ENCODE results near the gene ADK. TPM values are rescaled to one million over a fixed set of nuclear protein-coding genes. Genes with fewer than 3 reads are reported as not detected.

The ADK gene
- total and polyA plus RNA-seq, 7 donors = 17.8 to 32.3 (median 23.6) TPM

DNA sequence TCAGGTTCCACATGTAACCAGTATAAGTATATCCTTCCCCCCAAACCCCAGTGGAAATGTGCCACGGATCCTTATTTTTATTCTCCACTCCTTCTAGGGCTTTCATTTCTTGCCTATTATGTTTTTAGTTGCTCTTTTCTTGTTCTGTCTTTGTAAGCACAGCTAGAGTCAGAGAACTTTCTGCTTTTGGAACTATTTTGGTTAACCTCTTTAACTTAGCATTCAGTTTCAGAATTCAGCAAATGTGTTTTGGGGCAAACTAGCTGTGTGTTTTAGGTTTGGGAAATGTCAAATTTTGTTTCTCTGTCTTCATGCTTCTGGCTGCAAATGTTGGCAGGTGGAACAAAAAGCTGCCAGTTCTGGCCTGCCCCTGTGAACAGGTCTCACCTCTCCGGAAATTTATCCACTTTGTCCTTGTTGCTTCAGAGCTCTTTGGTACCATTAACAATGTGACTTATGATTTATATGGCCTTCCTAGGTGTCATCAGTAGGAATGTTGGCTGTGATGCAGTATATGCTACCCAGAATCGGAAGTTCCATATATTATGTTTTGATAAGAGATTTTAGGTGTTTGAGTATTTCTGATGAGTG lies 156.1 kb downstream of the ADK start:
- Histone ChIP-seq H3K4me3 (no peak overlapping the region), H3K27me3 (ENCODE audit: insufficient read depth in 3 of 3, low read length in 2 of 3) (no peaks in the 10 kb centered on the region), H3K36me3 (ENCODE audit: insufficient read depth in 1 of 2, low read depth in 1 of 2) (no peaks in the 10 kb centered on the region), H3K4me1 (no peaks in the 10 kb centered on the region), H3K9me3 (no peaks in the 10 kb centered on the region), H3K27ac (no peak overlapping the region)
- ATAC-seq = no peak
- no peak for DNase-seq
- TF ChIP-seq, protein P1, sequence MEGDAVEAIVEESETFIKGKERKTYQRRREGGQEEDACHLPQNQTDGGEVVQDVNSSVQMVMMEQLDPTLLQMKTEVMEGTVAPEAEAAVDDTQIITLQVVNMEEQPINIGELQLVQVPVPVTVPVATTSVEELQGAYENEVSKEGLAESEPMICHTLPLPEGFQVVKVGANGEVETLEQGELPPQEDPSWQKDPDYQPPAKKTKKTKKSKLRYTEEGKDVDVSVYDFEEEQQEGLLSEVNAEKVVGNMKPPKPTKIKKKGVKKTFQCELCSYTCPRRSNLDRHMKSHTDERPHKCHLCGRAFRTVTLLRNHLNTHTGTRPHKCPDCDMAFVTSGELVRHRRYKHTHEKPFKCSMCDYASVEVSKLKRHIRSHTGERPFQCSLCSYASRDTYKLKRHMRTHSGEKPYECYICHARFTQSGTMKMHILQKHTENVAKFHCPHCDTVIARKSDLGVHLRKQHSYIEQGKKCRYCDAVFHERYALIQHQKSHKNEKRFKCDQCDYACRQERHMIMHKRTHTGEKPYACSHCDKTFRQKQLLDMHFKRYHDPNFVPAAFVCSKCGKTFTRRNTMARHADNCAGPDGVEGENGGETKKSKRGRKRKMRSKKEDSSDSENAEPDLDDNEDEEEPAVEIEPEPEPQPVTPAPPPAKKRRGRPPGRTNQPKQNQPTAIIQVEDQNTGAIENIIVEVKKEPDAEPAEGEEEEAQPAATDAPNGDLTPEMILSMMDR (IDR thresholded peaks at IDR 0.05) = no peak
- intact Hi-C loops (cut with DNase I) = loop anchor here in 1 of 2 donors (2.0 kb wide), 1 partner anchor 58 kb away; no protein-coding TSS in a partner anchor
- WGBS, 3 donors = 58 to 74% (median 60%) methylated on average over 3 of the region's 3 CpGs

DNA sequence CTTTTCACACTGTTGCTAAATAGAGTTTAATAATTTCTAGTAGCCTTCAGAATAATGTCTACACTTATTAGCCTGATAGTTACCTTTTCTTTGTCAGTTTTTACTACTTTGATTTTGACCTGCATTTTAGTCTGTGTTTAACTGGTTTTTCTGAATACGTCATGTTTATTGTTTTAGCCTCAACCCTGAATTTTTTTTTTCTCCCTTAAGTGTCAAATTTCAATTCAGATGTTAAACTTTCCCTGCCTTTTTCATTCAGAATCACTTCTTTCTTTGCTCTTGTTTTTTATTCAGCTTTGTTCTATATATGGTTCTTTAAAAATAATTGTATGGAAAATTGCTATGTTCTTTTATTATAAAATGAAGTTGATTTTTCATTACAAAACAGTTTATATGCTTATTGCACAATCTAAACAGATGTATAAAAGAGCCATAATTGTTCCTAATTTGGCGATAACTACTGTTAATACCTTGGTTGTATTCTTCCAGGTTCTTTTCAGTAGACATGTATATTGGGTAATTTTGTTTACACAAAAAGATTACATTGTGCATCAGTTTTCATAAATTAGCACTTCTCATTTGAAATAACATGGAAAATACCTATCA lies 159.7 kb downstream of the ADK start:
- H3K27me3 ChIP-seq (ENCODE audit: insufficient read depth in 3 of 3, low read length in 2 of 3) = no peaks in the 10 kb centered on the region
- intact Hi-C loops (cut with DNase I) = no loop called here

DNA sequence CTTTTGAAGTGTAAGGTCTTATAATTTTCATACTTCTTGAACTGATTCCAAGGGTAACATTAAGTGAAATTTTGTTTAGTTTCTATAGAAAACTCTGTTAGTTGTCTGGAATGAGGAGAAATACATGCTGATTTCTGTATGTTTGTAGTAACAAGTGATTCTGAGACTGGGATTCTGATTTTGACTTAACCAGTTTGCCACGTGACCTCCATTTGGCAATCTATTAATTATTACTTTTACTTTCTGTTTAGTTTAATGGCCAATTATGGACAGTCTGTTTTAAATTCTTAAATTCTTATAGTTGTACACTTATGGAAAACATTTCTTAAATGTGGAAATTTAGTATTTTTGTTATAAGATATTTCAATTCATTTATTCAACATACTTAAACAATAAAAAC lies 163.1 kb downstream of the ADK start:
- ATAC-seq = no peak

More for the DNA sequence above, 159.7 kb downstream of the ADK start:
- Histone ChIP-seq H3K36me3 (ENCODE audit: insufficient read depth in 1 of 2, low read depth in 1 of 2) (no peaks in the 10 kb centered on the region), H3K9me3 (no peaks in the 10 kb centered on the region), H3K4me3 (no peak overlapping the region), H3K27ac (no peak overlapping the region), H3K4me1 (no peaks in the 10 kb centered on the region)
- DNase-seq = no peak
- TF ChIP-seq, protein P1 (IDR thresholded peaks at IDR 0.05) = no peak
- 94 to 98% (median 97%) methylated on average over 2 of the region's 2 CpGs for WGBS, 3 donors
- no peak for ATAC-seq

DNA sequence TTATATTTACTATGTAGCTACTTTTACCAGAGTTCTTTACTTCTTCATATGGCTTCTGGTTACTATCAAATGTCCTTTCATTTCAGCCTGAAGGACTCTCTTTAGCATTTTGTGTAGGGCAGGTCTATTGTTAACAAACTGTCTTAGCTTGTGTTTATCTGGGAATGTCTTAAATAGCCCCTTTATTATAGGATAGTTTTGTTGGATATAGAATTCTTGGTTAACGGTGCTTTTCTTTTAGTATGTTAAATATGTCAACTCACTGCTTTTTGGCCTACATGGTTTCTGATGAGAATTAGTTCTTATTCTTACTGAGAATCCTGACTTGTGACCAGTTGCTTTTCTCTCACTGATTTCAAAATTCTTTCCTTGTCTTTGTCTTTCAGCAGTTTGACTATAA lies 169.0 kb downstream of the ADK start:
- no peaks in the 10 kb centered on the region for H3K27me3 ChIP-seq (ENCODE audit: insufficient read depth in 3 of 3, low read length in 2 of 3)
- no peak overlapping the region for H3K27ac ChIP-seq
- intact Hi-C loops (cut with DNase I) = no loop called here
- DNase-seq = no peak
- no peaks in the 10 kb centered on the region for H3K36me3 ChIP-seq (ENCODE audit: insufficient read depth in 1 of 2, low read depth in 1 of 2)
- ATAC-seq = no peak
- TF ChIP-seq, protein P1 (IDR thresholded peaks at IDR 0.05) = no peak
- H3K4me1 ChIP-seq = no peaks in the 10 kb centered on the region
- no peak overlapping the region for H3K4me3 ChIP-seq
- H3K9me3 ChIP-seq = peaks cover 11% of the 10 kb centered on the region
- 98 to 100% (median 100%) methylated on average over 1 of the region's 1 CpG for whole genome bisulfite sequencing, 3 donors

More for the DNA sequence above, 163.1 kb downstream of the ADK start:
- peak overlapping the region; percentile 21 for H3K4me3 ChIP-seq
- no peaks in the 10 kb centered on the region for H3K4me1 ChIP-seq
- no peaks in the 10 kb centered on the region for H3K36me3 ChIP-seq (ENCODE audit: insufficient read depth in 1 of 2, low read depth in 1 of 2)
- WGBS, 3 donors = 54 to 67% (median 55%) methylated on average over 1 of the region's 1 CpG
- DNase-seq = no peak
- intact Hi-C loops (cut with DNase I) = no loop called here
- no peaks in the 10 kb centered on the region for H3K27me3 ChIP-seq (ENCODE audit: insufficient read depth in 3 of 3, low read length in 2 of 3)
- no peak overlapping the region for H3K27ac ChIP-seq
- TF ChIP-seq, protein P1 (IDR thresholded peaks at IDR 0.05) = no peak
- no peaks in the 10 kb centered on the region for H3K9me3 ChIP-seq
